NCI-H1417 treated with DMSO at 0.1 percent for 48 hours (cell line): ENCODE data around the gene SUSD5.
"Not testable (repeated sequence)": the region's sequence is repeated elsewhere in the genome, so short reads cannot be mapped to it uniquely, and the experiment has no call there.

ENCODE experiments used
- DNase-seq: peaks from one replicate; lab custom pipeline; 2025; lab: John Stamatoyannopoulos, UW

Gene SUSD5

GRCh38 chr3:33115024-33115768 is 103.4 kb downstream of the SUSD5 start:
- DNase-seq, result no peak

- no peak for DNase-seq
These were observed 104.0 kb downstream of the SUSD5 start for GRCh38 chr3:33114622-33115023.

GRCh38 chr3:33113772-33114621 is 104.6 kb downstream of the SUSD5 start, which contains the start of gene CRTAP:
TSS of gene CRTAP (plus strand) at chr3:33114014. CDS start at chr3:33114078, 64 bp downstream.
- DNase-seq, result no peak

GRCh38 chr3:33111581-33111980 is 107.0 kb downstream of the SUSD5 start:
- no peak for DNase-seq

- not testable (repeated sequence) for DNase-seq
These were observed 111.8 kb downstream of the SUSD5 start for GRCh38 chr3:33106854-33107253.

- DNase-seq, result no peak
These were observed 113.2 kb downstream of the SUSD5 start for GRCh38 chr3:33105341-33105948.

GRCh38 chr3:33104803-33105202 is 113.8 kb downstream of the SUSD5 start:
- DNase-seq, result no peak

- no peak for DNase-seq
These were observed 115.1 kb downstream of the SUSD5 start for GRCh38 chr3:33103480-33103879.

- no peak for DNase-seq
These were observed 115.6 kb downstream of the SUSD5 start for GRCh38 chr3:33103034-33103433.

- DNase-seq, result no peak
These were observed 118.4 kb downstream of the SUSD5 start for GRCh38 chr3:33100229-33100628.
